ENCODE data around the gene PTEN.
"Not testable (repeated sequence)": the region's sequence is repeated elsewhere in the genome, so short reads cannot be mapped to it uniquely, and the experiment has no call there.

PTEN gene

GRCh38 chr10:87826653-87827052 lies 36.8 kb upstream of the PTEN start:
- no peak for TF ChIP-seq CTCF (IDR thresholded peaks at IDR 0.05; ENCODE audit: low read depth, low read length)
- no peak overlapping the region for H3K4me3 ChIP-seq (ENCODE audit: low read depth, low read length)

- TF ChIP-seq CTCF (IDR thresholded peaks at IDR 0.05; ENCODE audit: low read depth, low read length), result no peak
- H3K4me3 ChIP-seq (ENCODE audit: low read depth, low read length), result no peak overlapping the region
Observed at GRCh38 chr10:87827681-87828080, 35.7 kb upstream of the PTEN start.

GRCh38 chr10:87829051-87829450 lies 34.4 kb upstream of the PTEN start:
- H3K4me3 ChIP-seq (ENCODE audit: low read depth, low read length), result not testable (repeated sequence)

- H3K4me3 ChIP-seq (ENCODE audit: low read depth, low read length), result no peak overlapping the region
- TF ChIP-seq CTCF (IDR thresholded peaks at IDR 0.05; ENCODE audit: low read depth, low read length), result no peak
Observed at GRCh38 chr10:87829986-87830729, 33.3 kb upstream of the PTEN start.

- no peak overlapping the region for H3K4me3 ChIP-seq (ENCODE audit: low read depth, low read length)
- no peak for TF ChIP-seq CTCF (IDR thresholded peaks at IDR 0.05; ENCODE audit: low read depth, low read length)
Observed at GRCh38 chr10:87836098-87836497, 27.3 kb upstream of the PTEN start.

GRCh38 chr10:87837445-87837844 lies 26.0 kb upstream of the PTEN start:
- H3K4me3 ChIP-seq (ENCODE audit: low read depth, low read length), result no peak overlapping the region

GRCh38 chr10:87838650-87839049 lies 24.8 kb upstream of the PTEN start:
- TF ChIP-seq CTCF (IDR thresholded peaks at IDR 0.05; ENCODE audit: low read depth, low read length), result no peak
- H3K4me3 ChIP-seq (ENCODE audit: low read depth, low read length), result no peak overlapping the region

More at GRCh38 chr10:87837445-87837844, 26.0 kb upstream of the PTEN start:
- TF ChIP-seq CTCF (IDR thresholded peaks at IDR 0.05; ENCODE audit: low read depth, low read length), result no peak

GRCh38 chr10:87841186-87841585 lies 22.2 kb upstream of the PTEN start:
- TF ChIP-seq CTCF (IDR thresholded peaks at IDR 0.05; ENCODE audit: low read depth, low read length), result no peak
- H3K4me3 ChIP-seq (ENCODE audit: low read depth, low read length), result no peak overlapping the region
